HepG2 (cell line): Measurements from ENCODE around the gene CDH13. TPM values are rescaled to one million over a fixed set of nuclear protein-coding genes. Genes with fewer than 3 reads are reported as not detected.

Experiments used
- ATAC-seq: fragments of 200-7000 bp; cut with Tn5 transposase; 3 replicates; pipeline ENCODE4 v1.9.1; 2020; ENCODE audit warnings: mild to moderate bottlenecking, moderate library complexity
- BruUV-seq: library from RNA; stranded (reverse); fragments of 400-500 nt; replicated peaks from 2 replicates; lab custom pipeline; 2021; lab: Mats Ljungman, UMichigan
- CTCF ChIA-PET: fragments of 300-600 bp; formaldehyde crosslinking; extraction: SDS; loops from one replicate; lab custom pipeline; 2021; ENCODE audit warnings: low total read pairs, inconsistent platforms, low intra/inter-chr PET ratio; lab: Yijun Ruan, JAX
- POLR2A ChIA-PET: fragments of 350-600 bp; sonication (Branson Sonifier 250); formaldehyde crosslinking; loops from one replicate; lab custom pipeline; 2020; ENCODE audit warnings: antibody characterized with exemption, inconsistent platforms; lab: Yijun Ruan, JAX
- DNase-seq: peaks from one replicate; pipeline ENCODE4 v3.0.0-alpha.2; 2015; ENCODE audit warnings: low spot score
- FAIRE-seq: peaks from 3 replicates; lab custom pipeline; 2011; peaks lifted over from hg19 to GRCh38; lab: Jason Lieb, UNC
- H2AFZ ChIP-seq: one replicate; pipeline ENCODE4 v1.6.1; 2011; ENCODE audit warnings: low read length, inconsistent platforms
- H3K27ac ChIP-seq: fragments of 300-600 bp; 3 replicates; pipeline ENCODE4 v1.8.0; 2011; ENCODE audit warnings: mixed run types, mild to moderate bottlenecking, mixed read lengths, low read length, inconsistent platforms; ENCODE audit not compliant: insufficient read depth; ENCODE audit errors: extremely low read length
- H3K27me3 ChIP-seq, 2 experiments: fragments of 200-600 bp in 1 of 2; 2 replicates in 1 of 2; 3 replicates in 1 of 2; pipeline versions ENCODE4 v1.6.0 to v1.8.0; 2011; ENCODE audit warnings: low read length in 2 of 2, mild to moderate bottlenecking in 2 of 2, moderate library complexity in 2 of 2, inconsistent platforms in 1 of 2; ENCODE audit not compliant: insufficient read depth in 2 of 2, control insufficient read depth in 1 of 2
- H3K36me3 ChIP-seq, 2 experiments: fragments of 200-600 bp in 1 of 2; replicated peaks in 1 of 2; 2 replicates in 1 of 2; 3 replicates in 1 of 2; pipeline versions ENCODE4 v1.5.1 to v1.8.0; 2011; ENCODE audit warnings: low read length in 2 of 2, inconsistent platforms in 1 of 2; ENCODE audit not compliant: insufficient read depth in 2 of 2, control insufficient read depth in 1 of 2
- H3K4me1 ChIP-seq: 2 replicates; pipeline ENCODE4 v1.5.1; 2012; ENCODE audit warnings: low read length, inconsistent platforms; ENCODE audit not compliant: insufficient read depth
- H3K4me2 ChIP-seq: 2 replicates; pipeline ENCODE4 v1.6.0; 2011; ENCODE audit warnings: low read depth, low read length, inconsistent platforms
- H3K4me3 ChIP-seq, 3 experiments: fragments of 200-600 bp in 1 of 3; sonication (generic), shearing (Covaris generic) in 1 of 3; replicated peaks in 1 of 3; 2 replicates each; pipeline ENCODE4 v1.5.1; 2011 to 2016; ENCODE audit warnings: low read length in 3 of 3, inconsistent platforms in 2 of 3, low read depth in 2 of 3, mild to moderate bottlenecking in 2 of 3, control low read depth in 1 of 3, mixed read lengths in 1 of 3; ENCODE audit not compliant: insufficient read depth in 1 of 3
- H3K79me2 ChIP-seq: one replicate; pipeline ENCODE4 v1.6.1; 2011; ENCODE audit warnings: low read length, inconsistent platforms; ENCODE audit not compliant: insufficient read depth
- H3K9ac ChIP-seq: 2 replicates; pipeline ENCODE4 v1.6.0; 2011; ENCODE audit warnings: mild to moderate bottlenecking, low read depth, low read length, inconsistent platforms; ENCODE audit not compliant: insufficient read depth
- H3K9me3 ChIP-seq: 2 replicates; pipeline ENCODE4 v1.5.1; 2012; ENCODE audit warnings: mild to moderate bottlenecking, low read length
- H4K20me1 ChIP-seq: 2 replicates; pipeline ENCODE4 v1.6.0; 2011; ENCODE audit warnings: inconsistent platforms, mild to moderate bottlenecking, low read length, moderate library complexity; ENCODE audit not compliant: insufficient read depth
- FLYWCH1 ChIP-seq: sonication (generic); formaldehyde crosslinking; IDR thresholded peaks from 2 replicates; pipeline ENCODE4 v1.8.1; 2023; ENCODE audit warnings: mild to moderate bottlenecking, missing genetic modification reagents
- FOXP1 ChIP-seq, 2 experiments: fragments of 450-650 bp in 1 of 2; IDR thresholded peaks; 2 replicates each; pipeline ENCODE4 v1.6.1; 2017 to 2018; ENCODE audit warnings: antibody characterized with exemption in 1 of 2
- KDM4B ChIP-seq: sonication (generic); formaldehyde crosslinking; IDR thresholded peaks from 2 replicates; pipeline ENCODE4 v1.4.0; 2020; ENCODE audit warnings: missing genetic modification reagents
- POGK ChIP-seq: sonication (generic); formaldehyde crosslinking; conservative IDR thresholded peaks from 2 replicates; pipeline ENCODE4 v1.8.0; 2022; ENCODE audit warnings: mild to moderate bottlenecking, moderate library complexity, missing genetic modification reagents
- PRDM4 ChIP-seq: sonication (generic); formaldehyde crosslinking; IDR thresholded peaks from 2 replicates; pipeline ENCODE4 v1.9.0; 2021; ENCODE audit warnings: missing genetic modification reagents, borderline replicate concordance
- REXO4 ChIP-seq: sonication (generic); formaldehyde crosslinking; IDR thresholded peaks from 2 replicates; pipeline ENCODE4 v1.8.0; 2022; ENCODE audit warnings: missing genetic modification reagents, mild to moderate bottlenecking, borderline replicate concordance
- SRSF1 ChIP-seq: fragments of 200-400 bp; formaldehyde crosslinking; optimal IDR thresholded peaks from 2 replicates; pipeline ENCODE3; 2017; ENCODE audit warnings: mild to moderate bottlenecking, low read depth, low read length, moderate library complexity
- TAF15 ChIP-seq: fragments of 200-400 bp; formaldehyde crosslinking; IDR thresholded peaks from one replicate; pipeline ENCODE4 v1.6.1; 2018; ENCODE audit warnings: mild to moderate bottlenecking, low read depth, low read length; ENCODE audit not compliant: poor library complexity, severe bottlenecking
- TGIF2 ChIP-seq: IDR thresholded peaks from 2 replicates; pipeline ENCODE4 v1.6.1; 2016; ENCODE audit warnings: control low read depth, missing compliant biosample characterization
- ZFP37 ChIP-seq: sonication (generic); formaldehyde crosslinking; IDR thresholded peaks from 2 replicates; pipeline ENCODE4 v1.4.0; 2020; ENCODE audit warnings: missing genetic modification reagents, borderline replicate concordance
- ZNF18 ChIP-seq: sonication (generic); formaldehyde crosslinking; IDR thresholded peaks from 2 replicates; pipeline ENCODE4 v1.8.0; 2022; ENCODE audit warnings: mild to moderate bottlenecking, missing genetic modification reagents; ENCODE audit not compliant: insufficient replicate concordance
- ZNF547 ChIP-seq: sonication (generic); formaldehyde crosslinking; IDR thresholded peaks from 2 replicates; pipeline ENCODE4 v1.5.1; 2020; ENCODE audit warnings: mild to moderate bottlenecking, missing genetic modification reagents
- ZNF619 ChIP-seq: sonication (generic); formaldehyde crosslinking; IDR thresholded peaks from 2 replicates; pipeline ENCODE4 v1.4.0; 2020; ENCODE audit warnings: mild to moderate bottlenecking, missing genetic modification reagents
- ZNF713 ChIP-seq: sonication (generic); formaldehyde crosslinking; IDR thresholded peaks from 2 replicates; pipeline ENCODE4 v1.4.0; 2020; ENCODE audit warnings: mild to moderate bottlenecking, missing genetic modification reagents
- ZNF747 ChIP-seq: sonication (generic); formaldehyde crosslinking; IDR thresholded peaks from 2 replicates; pipeline ENCODE4 v1.8.1; 2023; ENCODE audit warnings: missing genetic modification reagents, mild to moderate bottlenecking, borderline replicate concordance
- WGBS: methylation state at CpG from one replicate; pipeline ENCODE4 v1.1.6; 2017; ENCODE audit warnings: low lambda C conversion rate; 5-methylcytosine and 5-hydroxymethylcytosine counted together
- in situ Hi-C: cut with HindIII; loops from 2 replicates; pipeline ENCODE4 v1.10.0; 2017; ENCODE audit warnings: low pct_unique_long_range_greater_than_20kb; ENCODE audit not compliant: extremely low pct_ligation_motif_present
- intact Hi-C: fragments of 100-400 bp; cut with micrococcal nuclease; formaldehyde crosslinking; loops from one replicate; pipeline ENCODE4 v1.10.0; 2022; ENCODE audit not compliant: unreplicated experiment
- polyA plus RNA-seq, 8 experiments: library from polyadenylated mRNA; depleted of rRNA in 3 of 8; stranded (reverse) in 7 of 8; unstranded in 1 of 8; fragments of >200 nt; fragmentation: Illumina TruSeq in 4 of 8; extraction: Trizol in 4 of 8; gene quantifications; 2 replicates each; pipeline versions ENCODE4 v1.2.1 to v1.2.3, GENCODE V29; 2011 to 2016; ENCODE audit warnings: low read depth in 4 of 8, missing spikeins in 1 of 8, mixed read lengths in 1 of 8; ENCODE audit not compliant: insufficient read depth in 1 of 8
- total RNA-seq, 5 experiments: library from RNA; depleted of rRNA; stranded (reverse); fragments of >200 nt; fragmentation: Illumina TruSeq; extraction: Trizol; gene quantifications; 2 replicates each; pipeline ENCODE4 v1.2.3, GENCODE V29; 2016; ENCODE audit warnings: low read depth in 1 of 5
- TF ChIP-seq, protein P1 (sequence below): IDR thresholded peaks from 2 replicates; pipeline ENCODE4 v1.6.1; 2016; ENCODE audit warnings: missing genetic modification reagents, missing compliant biosample characterization

CDH13 gene
- total and polyA plus RNA-seq, 2 of the 13 experiments (the other 11 are each of a cell fraction or from before 2014, with no cell fraction given): not detected

- TF ChIP-seq TAF15: no peak
- no peak for TF ChIP-seq ZNF747 (CRISPR knock-in tag)
- TF ChIP-seq ZNF713: no peak
- TF ChIP-seq, protein P1, sequence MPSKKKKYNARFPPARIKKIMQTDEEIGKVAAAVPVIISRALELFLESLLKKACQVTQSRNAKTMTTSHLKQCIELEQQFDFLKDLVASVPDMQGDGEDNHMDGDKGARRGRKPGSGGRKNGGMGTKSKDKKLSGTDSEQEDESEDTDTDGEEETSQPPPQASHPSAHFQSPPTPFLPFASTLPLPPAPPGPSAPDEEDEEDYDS: no peak
- no peak for TF ChIP-seq ZFP37 (CRISPR knock-in tag)
- TF ChIP-seq ZNF547: no peak
Measured at GRCh38 chr16:83549316-83550182, 922.8 kb downstream of the CDH13 start (continued).

DNA sequence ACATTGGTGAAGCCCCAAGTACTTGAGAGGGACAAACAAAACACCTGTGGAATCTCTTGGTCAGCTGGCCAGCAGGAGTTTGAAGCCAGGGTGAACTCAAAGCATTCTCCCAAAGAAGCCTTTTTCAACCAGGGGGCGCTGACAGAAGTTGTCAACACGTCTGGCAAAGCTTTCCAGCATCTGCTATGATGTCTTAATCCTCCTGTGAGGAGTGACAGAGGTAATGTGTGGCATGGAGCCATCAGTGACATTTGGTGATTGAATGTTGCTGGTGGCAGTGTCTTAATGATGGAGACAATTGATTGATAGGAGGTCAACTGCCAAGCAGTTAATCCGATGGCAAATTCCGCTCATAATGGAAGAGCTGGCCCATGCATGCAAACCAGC lies 923.4 kb downstream of the CDH13 start:
- ChIA-PET CTCF (no interaction called here), POLR2A (no interaction called here)
- WGBS: 17% methylated on average over 3 of the region's 4 CpGs
- BruUV-seq: no TSS peak
- Histone ChIP-seq H3K27me3 (no peaks in the 10 kb centered on the region; a peak in 1 of 5 replicates), H3K4me3 (no peak overlapping the region), H3K4me1 (no peaks in the 10 kb centered on the region), H3K4me2 (no peak overlapping the region), H3K36me3 (no peaks in the 10 kb centered on the region), H3K9me3 (no peaks in the 10 kb centered on the region), H2AFZ (no peak overlapping the region), H4K20me1 (no peaks in the 10 kb centered on the region), H3K9ac (no peak overlapping the region), H3K79me2 (no peaks in the 10 kb centered on the region), H3K27ac (no peak overlapping the region)
- ATAC-seq (no peak), FAIRE-seq (no peak), DNase-seq (no peak)
- in situ Hi-C loops (no loop called here), intact Hi-C loops (no loop called here)
- no peak for TF ChIP-seq TGIF2
- no peak for TF ChIP-seq POGK (CRISPR knock-in tag)
- TF ChIP-seq REXO4 (CRISPR knock-in tag): no peak
- no peak for TF ChIP-seq ZNF18
- no peak for TF ChIP-seq FOXP1 (IDR thresholded peaks at IDR 0.05)
- TF ChIP-seq FOXP1 (CRISPR knock-in tag; IDR thresholded peaks at IDR 0.05): no peak
- no peak for TF ChIP-seq FLYWCH1 (CRISPR knock-in tag)
- TF ChIP-seq PRDM4 (CRISPR knock-in tag): no peak
- no peak for TF ChIP-seq KDM4B
- no peak for TF ChIP-seq SRSF1
- no peak for TF ChIP-seq ZNF619
